GM21447 (cell line): ENCODE measurements around the gene SPAG16.

Experiments
- ATAC-seq: cut with Tn5 transposase; IDR thresholded peaks from one replicate; pipeline ENCODE4 v1.9.1; 2021; ENCODE audit not compliant: unreplicated experiment

The SPAG16 gene

DNA sequence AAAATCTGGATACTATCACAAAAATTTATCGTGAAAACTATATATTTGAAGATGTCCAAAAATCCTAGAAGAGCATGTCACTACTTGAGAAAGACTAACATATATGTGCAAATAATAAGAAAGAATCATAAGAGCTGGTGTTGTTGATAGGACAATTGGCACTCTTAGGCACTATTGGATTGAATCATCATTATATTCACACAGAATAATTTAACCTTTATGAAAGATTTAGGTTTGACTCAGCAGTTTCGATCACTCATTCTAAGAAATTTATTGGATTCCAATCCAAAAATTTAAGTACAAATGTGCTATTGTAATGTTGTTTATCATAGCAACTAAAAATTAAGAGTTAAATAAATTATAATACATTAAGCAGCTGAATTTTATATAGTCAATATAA is 503.6 kb downstream of the SPAG16 start:
- no peak for ATAC-seq

DNA sequence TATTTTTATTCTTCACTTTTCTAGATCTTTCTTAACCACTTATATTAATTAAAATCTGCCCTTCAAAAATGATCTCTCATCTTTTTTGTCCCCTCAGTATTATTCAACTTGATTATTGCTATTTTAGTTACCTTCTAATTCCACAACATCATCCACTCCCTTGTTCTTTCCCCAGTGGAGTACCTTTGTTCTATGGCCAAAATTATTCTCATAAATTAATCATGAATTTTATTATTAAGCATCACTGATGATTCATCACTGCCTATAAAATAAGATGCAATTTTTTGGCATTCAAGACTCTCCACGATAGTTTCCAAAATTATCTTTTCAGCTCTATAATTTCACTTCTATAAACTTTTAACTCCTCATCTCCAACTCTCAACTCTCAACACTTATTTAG is 505.7 kb downstream of the SPAG16 start:
- ATAC-seq, result no peak

DNA sequence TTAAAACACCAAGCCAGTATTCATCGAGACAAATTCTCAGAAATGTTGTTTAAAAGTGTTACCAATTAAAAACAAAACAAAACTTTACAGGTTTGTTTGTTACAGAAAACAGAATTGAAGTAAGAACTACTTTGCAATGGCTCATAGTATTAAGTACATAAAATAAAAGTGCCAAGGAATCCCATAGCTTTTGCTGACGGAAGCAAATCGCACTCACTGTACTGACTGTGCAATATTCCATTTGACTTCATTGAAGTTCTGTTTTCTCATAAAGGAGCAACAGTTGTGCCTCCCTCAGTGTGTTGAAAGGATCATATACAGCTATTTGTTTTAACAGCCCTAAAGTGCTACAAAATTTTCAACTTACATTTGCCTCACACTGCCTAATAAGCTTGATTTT is 507.8 kb downstream of the SPAG16 start:
- ATAC-seq, result no peak

DNA sequence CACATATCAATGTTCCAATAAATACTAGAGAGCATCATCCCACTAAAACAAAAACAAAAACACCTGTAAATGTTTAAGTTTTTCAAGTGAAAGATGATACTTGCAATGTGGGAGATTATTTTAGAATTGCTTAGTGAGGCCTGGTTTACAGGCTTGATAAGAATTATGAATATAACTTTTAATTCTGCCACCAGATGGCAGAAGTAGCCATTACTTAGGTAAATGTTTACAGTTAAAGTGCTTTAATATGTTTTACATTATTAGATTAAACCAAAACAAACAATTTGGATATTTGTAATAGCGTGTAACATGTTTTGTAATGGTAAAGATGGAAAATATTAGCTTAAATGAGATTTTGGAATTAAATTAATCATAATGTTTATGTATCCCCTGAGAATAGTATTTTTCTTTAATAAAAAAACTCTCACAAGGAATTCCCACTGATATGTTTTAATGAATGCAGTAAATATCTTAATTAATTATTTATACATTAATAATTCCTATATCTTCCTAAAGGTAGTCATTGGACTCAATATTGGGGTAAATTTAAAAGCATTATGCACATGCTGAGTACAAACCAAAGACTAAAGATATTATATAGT is 522.0 kb downstream of the SPAG16 start:
- no peak for ATAC-seq

DNA sequence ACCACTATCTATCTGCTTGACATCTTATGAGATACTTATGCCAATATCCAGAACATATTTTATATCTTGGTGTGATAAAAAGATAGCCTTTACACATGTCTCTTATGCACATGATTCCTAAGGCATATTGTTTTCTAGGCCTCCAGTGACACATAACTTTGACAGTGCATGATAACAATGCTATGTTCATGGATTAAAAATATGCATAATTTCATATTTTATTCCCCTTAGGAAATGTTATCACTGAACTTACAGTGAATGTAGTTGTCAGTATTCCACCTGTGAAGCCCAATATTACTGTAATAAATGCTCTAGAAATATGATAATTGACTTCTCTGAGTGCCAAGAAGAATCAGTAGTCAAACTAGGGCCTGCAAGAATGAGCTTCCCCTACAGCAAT is 532.3 kb downstream of the SPAG16 start:
- ATAC-seq, result no peak

DNA sequence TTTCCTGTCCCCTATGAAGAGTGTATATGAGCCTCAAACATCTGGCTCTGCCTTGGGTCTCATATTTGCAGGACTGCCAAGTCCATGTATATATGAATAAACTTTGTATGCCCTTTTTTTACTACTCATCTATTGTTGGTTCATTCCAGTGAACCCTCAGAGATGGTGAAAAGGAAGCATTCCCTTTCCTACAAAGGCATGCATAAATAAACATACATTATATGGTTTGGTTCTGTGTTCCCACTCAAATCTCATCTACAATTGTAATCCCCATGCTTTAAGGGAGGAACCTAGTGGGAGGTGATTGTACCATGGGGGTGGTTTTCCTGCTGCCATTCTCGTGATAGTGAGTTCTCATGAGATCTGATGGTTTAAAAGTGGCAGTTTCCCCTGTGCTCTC is 534.2 kb downstream of the SPAG16 start:
- no peak for ATAC-seq

DNA sequence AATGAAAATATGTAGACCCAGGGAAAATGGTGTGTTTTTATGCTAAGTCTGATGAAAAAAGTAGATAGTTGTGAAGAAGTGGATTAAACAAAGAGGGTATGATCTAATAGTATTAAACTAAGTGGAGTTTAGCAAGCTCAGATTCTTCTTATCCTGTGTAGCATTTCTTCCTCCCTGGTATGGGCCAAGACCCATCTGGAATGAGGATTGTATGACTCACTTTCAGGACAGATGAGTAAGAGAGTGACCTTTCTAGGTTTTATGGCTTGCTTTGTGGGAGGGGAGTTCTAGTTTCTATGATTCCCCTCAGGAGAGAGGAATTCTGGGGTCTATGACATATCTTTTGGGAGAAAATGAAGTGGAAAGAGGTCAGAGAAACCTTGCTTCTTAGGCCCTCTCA is 550.1 kb downstream of the SPAG16 start:
- no peak for ATAC-seq

DNA sequence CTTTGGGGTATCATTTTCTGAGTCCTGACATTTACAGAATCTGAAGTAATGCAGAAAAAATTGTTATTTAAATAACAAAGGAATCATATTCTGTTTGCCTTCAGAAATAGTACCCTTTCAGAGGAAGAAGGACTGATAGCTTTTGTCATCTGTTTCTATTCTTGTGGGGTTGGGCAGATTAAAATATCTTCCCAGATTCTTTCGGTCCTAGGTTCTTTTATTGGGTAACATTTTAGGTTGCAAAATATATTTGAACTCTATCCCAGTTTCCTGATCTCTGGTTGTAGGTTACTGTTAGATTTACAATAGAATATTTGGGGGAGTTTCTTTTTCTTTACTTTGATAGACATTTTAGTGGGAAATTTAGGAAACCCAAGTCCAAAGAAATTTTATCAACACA is 550.5 kb downstream of the SPAG16 start:
- ATAC-seq, result no peak

DNA sequence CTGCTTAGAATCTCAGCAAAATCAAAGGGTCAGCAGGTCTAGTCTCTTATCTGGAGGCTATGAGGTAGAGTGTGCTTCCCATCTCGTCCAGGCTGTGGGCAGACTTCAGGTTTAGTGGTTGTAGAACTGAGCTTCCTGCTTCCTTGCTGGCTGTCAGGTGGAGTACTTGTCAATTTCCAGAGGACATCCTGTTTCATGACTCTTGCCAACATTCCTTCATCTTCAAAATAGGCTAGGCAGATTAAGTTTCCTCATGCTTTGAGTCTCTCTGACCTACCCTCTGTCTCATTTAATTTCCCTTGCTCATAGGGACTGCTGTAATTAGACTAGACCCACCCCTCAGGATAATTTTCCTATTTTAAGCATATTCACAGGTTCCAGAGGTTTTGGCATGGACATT is 562.6 kb downstream of the SPAG16 start:
- ATAC-seq, result no peak

DNA sequence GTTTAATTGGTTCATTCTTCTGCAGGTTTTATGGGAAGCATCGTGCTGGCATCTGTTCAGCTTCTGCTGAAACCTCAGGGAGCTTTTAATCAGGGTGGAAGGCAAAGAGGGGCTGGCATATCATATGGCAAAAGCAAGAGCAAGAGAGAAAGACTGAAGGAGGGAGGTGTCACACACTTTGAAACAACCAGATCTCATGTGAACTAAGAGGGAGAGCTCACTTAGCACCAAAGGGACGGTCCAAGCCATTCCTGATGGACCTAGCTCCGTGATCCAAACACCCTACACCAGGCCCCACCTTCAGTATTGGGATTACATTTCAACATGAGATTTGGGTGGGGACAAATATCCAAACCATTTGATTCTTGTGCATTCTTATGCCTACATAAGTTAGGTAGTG is 563.1 kb downstream of the SPAG16 start:
- ATAC-seq, result no peak

DNA sequence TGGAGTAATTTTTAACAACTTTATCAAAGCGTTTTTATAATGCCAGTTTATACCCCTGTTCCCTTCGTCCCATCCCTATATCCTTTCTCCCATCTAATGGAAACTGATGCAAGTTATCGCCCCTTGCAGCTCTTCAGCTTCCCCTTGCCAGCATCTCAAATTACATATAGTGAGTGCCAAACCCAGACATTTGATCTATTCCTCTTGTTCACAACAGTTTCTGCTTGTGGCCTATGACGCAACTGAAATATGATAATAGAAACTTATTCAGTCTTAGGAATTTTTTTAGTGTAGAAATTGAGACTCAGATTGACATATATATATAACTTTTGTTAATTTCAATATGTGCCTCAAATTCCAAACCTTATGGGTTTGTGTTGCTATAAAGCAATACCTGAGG is 564.4 kb downstream of the SPAG16 start:
- ATAC-seq, result no peak

DNA sequence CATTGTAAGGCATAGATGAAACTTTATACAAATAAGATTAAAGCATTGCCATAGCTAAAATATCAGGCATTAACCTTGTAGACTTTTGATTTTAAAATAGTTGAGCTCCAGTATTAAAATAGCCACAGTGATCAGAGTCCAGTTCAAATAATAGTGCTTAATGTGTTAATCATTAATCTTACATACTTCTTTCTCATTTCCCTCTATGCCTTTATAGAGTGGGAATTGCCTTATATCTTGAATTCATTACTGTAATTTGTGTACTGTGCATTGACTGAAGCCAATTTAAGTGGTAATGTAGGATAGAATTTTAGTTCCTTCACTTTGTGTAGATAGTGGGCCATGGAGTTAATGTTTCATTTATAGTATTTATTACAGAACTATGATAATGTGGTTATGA is 577.4 kb downstream of the SPAG16 start:
- ATAC-seq, result no peak

DNA sequence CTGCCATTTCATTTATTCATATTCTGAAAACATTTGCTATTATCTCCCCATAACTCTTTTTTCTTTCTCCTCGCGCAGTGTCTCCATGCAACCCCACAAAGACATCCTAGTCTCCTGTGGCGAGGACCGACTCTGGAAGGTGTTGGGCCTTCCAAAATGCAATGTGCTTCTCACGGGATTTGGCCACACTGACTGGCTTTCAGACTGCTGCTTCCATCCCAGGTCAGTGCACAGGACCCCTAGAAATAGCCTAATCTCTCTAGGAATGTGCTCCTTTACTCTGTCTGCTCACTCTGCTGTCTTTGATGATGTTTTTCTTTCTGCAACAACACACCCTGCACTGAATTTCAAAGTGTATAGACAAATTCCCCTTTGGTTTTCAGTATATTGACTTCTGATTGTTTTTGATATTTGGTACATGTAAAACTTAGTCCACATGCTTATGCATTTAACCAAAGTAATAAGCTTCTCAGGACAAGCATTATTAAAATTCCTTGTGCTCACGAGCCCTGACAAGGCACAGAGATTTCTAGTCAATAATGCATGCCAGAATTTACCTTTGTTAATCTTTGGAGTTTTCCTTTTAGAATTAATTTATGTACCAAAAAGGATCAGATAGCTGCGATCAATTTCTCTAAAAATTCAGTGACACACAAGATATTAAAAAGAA is 578.3 kb downstream of the SPAG16 start:
- ATAC-seq, result no peak

DNA sequence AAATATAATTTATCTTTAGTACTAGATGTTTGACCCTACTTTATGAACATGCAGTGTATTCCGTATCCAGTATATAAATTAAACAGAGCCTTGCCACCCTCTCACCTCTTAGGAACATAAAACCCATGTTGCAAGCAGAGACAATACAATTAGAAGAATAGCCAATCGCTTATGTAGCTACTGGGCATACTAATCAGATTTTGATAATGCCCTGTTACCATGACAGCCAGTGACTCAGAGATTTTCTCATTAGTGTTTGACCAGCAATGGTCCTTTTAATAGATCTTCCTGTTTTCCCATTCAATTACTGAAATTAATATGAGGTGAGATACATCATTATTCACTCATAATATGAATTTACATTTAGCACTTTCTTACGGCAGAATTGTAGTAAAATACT is 579.3 kb downstream of the SPAG16 start:
- ATAC-seq, result no peak

DNA sequence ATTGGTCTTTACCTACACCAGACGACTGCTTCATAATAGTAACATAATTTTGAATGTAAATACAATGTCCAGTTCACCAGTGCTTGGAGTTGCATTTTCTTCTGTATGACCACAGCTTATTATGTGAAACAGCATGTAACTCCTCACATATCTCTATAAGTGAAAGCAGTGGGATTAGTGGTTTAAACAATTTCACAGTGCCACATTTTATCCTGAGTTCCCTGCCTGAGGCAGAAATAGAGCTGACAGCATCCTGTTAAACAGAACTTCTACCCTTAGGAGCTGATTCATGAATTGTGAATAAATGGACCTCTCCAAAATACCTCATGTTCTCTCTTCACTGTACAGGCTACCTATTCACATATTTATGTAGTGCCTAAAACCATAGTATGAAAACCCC is 584.3 kb downstream of the SPAG16 start:
- no peak for ATAC-seq

DNA sequence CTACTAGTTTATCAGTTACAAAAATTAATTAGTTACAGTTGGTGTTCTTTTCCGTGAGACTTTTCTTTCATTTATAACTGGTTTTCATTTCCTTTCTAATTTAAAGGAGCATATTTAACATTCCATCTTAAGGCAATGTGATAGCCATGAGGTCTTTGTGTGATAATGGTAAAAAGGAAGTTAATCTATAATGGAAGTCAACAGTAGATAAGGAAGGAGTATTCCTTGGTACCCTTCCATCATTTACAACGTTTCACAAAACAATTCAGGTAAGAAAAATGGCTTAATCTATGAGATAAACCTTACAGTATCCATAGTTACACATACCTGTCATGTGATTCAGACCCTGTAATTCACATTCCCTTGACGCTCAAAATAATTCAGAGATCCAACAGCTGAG is 601.2 kb downstream of the SPAG16 start:
- no peak for ATAC-seq

DNA sequence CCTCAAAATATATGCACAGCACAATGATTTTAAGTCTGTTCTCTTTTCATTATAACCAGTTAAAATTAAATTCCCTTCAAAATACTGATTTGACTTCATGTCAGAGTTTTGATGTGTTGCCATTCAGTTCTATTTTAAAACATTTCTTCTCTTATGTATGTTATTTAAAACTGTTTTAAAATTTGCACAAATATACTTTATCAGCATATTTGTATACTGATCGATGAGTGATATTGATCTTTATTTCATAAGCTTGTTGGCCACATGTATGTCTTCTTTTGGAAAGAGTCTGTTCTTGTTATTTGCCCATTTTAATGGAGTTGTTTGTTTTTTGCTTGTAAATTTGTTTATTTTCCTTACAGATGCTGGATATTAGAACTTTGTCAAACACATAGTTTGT is 630.2 kb downstream of the SPAG16 start:
- no peak for ATAC-seq

DNA sequence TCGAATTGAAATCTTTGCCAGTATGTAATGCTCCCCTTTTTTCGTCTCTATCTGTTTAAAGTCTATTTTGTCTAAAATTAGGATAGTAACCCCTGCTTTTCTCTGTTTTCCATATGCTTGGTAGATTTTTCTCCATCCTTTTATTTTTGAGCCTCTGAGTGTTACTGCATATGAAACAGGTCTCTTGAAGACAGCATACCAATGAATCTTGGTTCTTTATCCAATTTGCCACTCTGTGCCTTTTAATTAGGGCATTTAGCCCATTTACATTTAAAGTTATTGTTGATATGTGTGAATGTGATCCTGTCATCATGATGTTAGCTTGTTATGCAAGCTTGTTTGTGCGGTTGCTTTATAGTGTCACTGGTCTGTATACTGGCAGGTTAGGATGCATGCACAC is 635.8 kb downstream of the SPAG16 start:
- ATAC-seq, result no peak

DNA sequence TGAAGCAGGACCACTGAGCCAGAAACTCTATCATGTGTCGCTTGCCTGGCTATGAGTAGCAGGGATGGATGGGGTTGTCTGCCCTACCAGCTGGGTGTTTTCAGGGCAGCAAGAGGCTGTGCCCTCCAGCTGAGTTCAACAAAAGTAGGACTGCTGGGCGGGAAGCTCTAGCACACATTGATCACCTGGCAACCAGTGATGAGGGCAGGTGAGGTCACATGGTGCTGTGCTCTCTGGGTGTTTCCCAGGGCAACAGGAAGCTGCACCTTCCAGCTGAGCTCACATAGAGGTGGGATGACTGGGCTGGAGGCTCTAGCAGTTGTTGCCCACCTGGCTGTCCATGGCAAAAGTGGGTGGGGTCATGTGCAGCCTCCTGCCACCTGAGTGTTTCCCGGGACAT is 639.3 kb downstream of the SPAG16 start:
- no peak for ATAC-seq

DNA sequence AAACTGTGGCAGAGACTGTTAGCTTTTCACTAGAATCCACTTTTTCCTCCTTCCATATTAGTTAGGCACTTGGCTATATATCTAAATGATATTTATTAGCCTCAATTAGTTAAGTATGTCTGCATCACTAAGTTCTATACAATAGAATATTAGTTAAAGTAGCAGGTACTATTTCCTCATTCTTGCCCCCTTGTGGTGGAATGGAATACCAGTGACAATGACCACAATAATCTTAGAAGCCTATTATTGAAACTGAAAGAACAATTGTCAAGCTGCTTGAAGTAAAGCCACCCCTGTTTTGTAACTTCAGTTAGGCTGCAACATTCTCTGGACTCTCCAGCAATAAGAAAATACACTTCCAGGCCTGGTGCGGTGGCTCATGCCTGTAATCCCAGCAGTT is 650.3 kb downstream of the SPAG16 start:
- peak; percentile 95 for ATAC-seq

DNA sequence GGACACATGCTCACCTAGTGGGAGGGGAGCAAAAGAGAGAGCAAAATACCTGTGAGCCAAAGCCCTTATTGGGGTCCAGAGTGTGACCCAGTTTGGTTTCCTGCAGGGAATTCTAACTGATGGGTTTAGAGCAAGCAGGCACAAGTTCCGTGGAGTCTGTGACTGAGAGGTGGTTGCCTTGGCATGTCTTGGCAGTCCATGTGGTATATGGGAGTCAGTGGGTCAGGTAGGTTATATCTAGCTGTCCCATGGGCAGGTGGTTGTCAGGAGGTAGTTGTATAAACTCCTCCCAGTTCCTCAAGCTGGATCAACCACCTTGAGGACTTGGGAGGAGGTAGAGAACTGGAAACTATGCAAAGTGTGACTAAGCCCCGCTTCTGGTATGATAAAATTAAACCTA is 673.8 kb downstream of the SPAG16 start:
- ATAC-seq, result no peak

DNA sequence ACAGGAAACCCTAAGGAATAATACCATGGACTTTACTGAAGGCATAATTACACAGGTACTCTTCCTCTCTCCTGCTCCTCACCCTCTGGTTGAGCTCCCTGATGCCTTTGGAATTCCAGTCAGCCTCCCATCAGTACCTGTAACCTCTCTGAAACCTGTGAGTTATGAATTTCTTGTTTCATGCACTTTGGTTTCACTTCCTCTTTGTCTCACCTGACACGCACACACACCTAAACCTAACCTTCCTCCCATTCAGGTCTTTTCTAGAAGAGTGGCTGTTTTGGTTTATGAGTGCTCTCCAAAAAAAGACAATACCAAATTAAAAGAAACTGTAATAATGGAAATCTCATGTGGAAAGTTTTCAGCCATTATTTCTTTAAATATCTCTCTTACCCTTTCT is 675.3 kb downstream of the SPAG16 start:
- ATAC-seq, result no peak

DNA sequence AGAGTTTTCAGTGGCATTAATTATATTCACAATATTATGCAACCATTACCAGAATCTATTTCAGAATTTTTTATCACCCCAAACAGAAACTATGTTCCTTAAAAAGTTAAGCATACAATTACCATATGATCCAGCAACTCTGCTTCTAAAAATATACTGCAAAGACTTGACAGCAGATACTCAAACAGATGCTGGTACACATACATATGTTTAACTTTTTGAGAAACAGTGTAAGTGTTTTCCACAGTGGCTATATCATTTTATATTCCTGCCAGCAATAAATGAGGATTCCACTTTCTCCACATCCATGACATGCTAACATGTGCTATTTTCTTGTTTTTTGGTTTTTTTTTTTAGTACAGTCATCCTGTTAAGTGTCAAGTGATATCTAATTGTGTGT is 687.3 kb downstream of the SPAG16 start:
- no peak for ATAC-seq
